SKM-1 treated with dmso at 0.1 percent for 144 hours (cell line): ENCODE measurements around the gene BAIAP3.
"Not testable (repeated sequence)": the region's sequence is repeated elsewhere in the genome, so short reads cannot be mapped to it uniquely, and the experiment has no call there.

Experiments used
- DNase-seq: peaks from one replicate; lab custom pipeline; 2025; ENCODE audit not compliant: unreplicated experiment; lab: John Stamatoyannopoulos, UW

BAIAP3 gene

GRCh38 chr16:1315081-1316032 lies 18.1 kb upstream of the BAIAP3 start:
- no peak for DNase-seq

GRCh38 chr16:1316033-1316405 lies 17.4 kb upstream of the BAIAP3 start:
- no peak for DNase-seq

DNA sequence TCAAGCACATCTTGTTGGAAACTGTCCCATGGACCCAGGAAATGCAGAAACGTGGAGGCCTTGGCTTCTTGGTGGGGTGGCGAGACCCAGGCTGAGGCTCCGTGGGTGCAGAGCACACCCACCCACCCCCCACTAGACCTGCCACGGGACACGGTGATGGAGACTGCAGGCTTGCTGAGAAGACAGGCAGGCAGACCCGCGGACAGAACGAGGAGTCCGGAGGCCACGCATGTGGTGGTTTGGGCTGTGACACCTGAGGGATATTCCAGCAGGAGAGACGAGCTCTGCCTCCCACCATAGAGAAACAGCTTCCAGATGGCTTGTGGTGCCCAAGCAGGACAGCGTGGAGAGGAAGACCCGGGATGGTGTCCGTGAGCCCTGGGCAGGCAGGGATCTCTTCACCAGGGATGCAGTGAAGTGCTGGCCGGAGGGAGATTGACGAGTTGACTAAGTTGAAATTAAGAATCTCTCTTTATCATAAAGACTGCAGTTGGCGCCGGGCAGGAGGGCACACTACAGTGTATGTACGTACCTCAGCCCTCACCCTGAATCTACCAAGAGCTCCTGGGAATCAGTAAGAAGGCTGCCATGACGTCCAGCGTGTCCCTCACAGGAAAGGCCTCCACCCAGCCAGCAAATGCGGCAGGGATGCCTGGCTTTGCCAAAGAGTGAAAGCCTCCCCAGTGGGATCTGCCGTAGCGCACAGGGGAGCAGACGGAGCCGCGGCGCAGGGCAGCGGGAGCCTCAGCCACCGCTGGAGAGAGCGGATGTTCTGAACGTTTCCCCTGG lies 15.8 kb upstream of the BAIAP3 start:
- no peak for DNase-seq

- no peak for DNase-seq
Observed at GRCh38 chr16:1318268-1318545, 15.2 kb upstream of the BAIAP3 start.

DNA sequence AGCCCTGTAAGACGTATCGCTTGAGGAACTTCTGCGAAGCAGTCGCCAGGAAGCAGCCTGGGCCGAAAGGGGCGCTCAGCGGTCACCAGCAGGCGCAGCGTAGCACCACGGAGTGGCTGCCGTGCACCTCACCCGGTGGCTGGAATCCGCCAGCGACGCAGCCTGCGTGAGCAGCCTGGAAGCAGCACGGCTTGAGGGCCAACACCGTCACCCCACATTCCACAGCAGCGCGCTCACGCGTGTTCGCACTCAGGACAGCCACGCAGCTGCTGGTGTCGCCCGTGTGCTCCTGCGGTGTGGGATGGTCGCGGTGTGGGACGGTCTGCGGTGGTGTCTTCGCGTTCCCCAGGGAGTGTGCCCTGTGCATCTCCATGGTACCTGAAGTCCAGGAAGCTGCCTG lies 14.4 kb upstream of the BAIAP3 start:
- DNase-seq: no peak

GRCh38 chr16:1320097-1320496 lies 13.3 kb upstream of the BAIAP3 start:
- DNase-seq: no peak

DNA sequence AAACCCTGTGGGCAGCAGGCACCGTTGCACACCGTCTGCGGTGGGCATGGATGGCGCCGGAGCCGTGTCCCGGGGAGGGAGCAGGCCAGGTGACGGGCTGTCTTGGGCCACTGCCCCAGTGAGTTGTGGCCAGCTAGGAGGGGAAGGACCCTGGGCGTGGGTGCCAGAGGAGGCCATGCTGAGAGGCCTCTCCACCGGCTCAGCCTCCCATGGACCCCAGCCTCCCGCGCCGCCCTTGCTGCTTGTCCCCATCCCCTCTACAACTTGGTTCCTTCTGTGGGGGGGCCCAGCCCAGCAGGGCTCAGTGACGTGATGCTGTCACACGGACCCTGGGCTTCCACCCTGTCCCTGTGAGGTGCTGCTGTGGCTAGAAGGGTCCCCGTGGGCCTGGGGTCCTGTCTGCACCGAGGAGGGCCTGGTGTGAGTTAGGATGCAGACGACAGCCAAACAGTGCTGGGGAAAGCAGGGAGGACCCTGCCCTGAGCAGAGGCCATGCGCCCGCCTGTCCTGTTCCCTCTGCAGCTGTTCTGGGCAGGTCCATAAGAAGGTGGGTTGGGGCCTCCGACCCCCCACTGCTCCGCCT lies 12.7 kb upstream of the BAIAP3 start:
- DNase-seq: no peak

DNA sequence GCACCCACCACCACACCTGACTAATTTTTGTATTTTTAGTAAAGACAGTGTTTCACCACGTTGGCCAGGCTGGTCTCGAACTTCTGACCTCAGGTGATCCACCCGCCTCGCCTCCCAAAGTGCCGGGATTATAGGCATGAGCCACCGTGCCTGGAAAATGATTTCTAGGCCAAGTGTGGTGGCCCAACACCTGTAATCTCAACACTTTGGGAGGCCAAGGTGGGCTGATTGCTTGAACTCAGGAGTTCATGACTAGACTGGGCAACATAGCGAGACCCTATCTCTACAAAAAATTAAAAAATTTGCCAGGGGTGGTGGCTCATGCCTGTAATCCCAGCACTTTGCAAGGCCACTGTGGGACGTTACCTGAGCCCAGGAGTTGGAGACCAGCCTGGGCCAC lies 11.0 kb upstream of the BAIAP3 start:
- DNase-seq: no peak

- DNase-seq: no peak
Observed at GRCh38 chr16:1323296-1324239, 9.9 kb upstream of the BAIAP3 start.

DNA sequence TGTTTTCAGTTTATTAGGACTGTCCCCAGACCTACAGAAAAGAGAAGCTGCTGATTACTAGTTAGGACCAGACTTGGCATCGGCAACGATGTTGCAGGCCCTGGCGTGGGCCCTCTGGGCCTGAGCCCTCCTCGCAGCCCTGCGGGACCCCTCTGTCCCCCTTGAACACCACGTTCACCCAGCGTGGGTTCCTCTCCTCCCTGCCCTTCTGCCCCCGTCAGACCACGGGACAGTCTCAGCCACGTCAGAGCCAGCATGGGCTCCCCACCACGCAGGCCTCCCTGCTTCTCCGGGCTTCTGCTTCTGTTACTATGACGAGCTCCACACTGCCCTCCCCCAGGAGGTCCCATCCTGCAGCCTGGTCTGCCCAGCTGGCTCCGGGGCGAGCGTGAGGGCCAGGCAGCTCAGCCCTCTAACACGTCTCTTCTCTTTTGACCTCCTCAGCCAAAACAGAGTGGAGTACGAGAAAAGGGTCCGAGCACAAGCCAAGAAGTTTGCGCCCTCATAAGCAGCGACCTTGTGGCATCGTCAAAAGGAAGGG lies 9.1 kb upstream of the BAIAP3 start:
- DNase-seq: no peak

DNA sequence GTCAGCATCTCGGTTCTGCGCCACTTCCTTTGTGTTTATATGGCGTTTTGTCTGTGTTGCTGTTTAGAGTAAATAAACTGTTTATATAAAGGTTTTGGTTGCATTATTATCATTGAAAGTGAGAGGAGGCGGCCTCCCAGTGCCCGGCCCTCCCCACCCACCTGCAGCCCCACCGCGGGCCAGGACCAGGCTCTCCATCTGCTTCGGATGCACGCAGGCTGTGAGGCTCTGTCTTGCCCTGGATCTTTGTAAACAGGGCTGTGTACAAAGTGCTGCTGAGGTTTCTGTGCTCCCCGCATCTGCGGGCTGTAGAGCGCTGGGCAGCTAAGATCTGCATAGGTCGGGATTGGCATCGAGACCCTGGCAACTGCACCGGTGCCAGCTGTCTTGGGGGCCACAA lies 8.2 kb upstream of the BAIAP3 start:
- DNase-seq: no peak

DNA sequence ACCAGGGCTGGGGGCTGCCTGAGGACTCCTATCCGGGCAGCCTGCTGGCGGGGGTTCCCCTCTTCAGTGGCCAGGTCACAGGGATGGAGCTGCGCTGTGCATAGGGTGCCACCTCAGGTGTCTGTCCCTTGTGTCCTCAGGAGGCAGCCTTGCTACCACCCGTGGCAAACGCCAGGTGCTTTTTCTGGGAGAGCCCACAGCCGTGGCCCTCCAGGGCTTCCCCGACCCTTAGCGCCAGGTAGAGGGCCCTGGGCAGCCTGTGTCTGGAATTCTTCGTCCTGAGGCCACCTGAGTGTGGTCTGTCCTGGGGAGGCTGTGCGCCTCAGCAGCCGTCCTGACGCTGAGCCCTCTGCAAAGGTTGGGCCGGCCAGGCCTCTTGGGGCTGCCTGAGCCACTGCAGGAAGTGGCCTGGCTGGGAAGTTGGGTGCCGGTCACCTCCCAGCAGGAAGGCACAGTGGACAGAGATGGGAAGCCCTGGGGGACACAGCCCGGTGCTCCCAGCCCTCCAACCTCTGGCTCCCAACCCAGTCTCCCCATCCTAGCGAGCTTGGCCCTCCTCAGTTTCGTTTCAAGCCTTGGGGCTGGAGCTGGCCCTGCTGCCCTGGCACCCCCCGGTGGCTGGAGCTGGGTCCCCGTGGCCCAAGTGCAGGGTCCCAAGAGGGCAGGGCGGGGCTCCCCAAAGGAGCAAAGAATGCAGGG lies 7.6 kb upstream of the BAIAP3 start:
- no peak for DNase-seq

DNA sequence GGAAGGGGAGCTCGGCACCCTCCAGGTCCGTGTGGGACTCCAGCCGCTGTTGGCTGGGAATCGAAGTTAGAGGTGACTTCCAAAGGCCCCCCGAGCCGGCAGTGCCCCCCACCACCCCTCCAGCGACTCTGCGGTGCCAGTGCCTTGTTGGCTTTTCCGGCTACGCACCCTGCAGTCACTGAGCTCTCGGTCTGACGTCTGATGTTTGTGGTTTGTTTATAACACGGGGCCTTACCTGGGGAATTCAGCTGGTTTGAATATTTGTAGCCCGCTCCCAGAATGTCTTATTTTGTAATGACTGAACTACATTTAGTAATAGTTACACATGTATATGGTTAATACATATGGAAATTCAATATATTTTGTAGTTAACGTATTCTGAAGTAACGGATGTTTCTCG lies 7.1 kb upstream of the BAIAP3 start:
- no peak for DNase-seq

DNA sequence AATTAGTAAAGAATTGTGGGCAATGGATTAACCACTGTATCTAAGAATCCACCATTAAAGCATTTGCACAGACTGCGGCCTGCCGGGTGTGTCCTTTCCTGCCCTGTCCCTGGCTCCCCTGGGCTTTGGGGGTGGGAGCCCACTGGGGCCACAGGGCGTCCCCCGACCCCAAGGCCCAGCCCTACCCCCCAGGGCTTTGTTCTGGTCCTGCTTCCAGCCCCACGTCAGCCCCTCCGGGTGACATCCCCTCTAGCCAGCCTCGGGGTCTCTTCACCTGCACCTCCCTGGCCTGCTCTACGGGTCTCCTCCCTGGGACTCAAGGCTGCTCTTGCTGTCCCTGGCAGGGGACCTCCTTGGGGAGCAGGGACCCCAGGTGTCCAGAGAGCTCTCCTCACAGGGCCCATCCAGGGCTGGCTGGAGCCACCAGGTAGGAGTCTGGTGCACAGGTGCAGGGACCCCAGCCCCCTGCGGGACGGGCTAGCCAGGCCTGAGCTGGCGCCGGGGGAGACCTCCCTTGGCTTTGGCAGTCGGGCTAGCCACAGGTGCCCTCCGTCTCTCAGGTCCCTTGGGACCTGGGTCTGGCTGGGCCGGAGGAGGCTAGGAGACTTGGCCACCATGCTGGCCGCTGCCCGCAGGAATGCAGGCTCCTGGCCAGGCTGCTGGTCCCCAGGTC lies 6.4 kb upstream of the BAIAP3 start:
- DNase-seq: no peak

- no peak for DNase-seq
Observed at GRCh38 chr16:1327619-1327947, 5.9 kb upstream of the BAIAP3 start.

GRCh38 chr16:1328136-1328535 lies 5.3 kb upstream of the BAIAP3 start:
- not testable (repeated sequence) for DNase-seq

DNA sequence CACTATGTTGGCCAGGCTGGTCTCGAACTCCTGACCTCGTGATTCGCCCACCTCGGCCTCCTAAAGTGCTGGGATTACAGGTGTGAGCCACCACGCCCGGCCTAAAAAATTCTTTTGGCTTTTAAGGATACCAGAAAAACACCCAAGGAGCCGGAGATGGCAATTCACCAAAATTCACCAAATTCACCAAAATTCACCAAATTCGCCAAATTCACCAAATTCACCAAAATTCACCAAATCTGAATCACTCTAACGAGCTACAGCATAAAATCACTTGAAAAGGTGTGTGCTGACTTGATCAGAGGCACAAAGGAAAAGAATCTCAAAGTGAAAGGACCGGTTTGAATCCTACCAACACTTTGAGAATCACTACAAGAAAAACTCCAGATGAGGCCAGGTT lies 4.5 kb upstream of the BAIAP3 start:
- DNase-seq: not testable (repeated sequence)

DNA sequence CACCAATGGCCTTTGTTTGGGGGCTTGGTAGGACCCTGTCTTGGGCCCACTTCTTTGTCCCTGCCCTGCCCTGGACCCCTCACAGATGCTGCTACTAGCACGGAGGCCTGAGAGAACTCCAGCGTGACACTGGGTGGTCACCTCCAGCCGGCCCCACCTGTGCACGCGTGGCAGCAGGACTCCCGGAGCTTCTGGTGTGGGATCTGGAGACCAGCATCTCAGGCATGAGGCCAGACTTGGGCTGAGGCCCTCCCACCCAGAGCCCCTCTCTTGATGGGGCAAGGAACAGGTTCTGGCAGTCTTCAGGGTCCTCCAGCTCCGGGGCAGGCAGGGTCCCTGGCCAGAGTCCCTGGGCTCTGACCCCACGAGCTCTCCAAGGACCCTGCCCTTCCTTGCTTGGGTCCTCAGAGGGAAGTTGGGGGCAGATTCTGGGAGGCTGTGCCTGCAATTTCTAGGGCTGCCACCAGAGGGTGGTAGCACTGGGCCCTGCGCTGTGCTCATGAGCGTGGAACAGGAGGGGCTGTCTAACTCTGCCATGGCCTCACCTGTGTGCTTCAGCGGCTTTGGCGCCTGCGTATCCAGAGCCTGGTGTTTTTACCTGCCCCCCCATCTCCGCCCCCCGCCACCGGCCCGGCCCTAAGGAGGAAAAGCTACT lies 3.1 kb upstream of the BAIAP3 start:
- peak; percentile 11 for DNase-seq
